Stimulated activated CD4-positive, alpha-beta T cell treated with anti-CD3 and anti-CD28 coated beads, Interleukin-4, amount 100 ng/mL, for 24 hours (primary cell): Measurements from ENCODE around the gene TOR1AIP2.
"Not testable (repeated sequence)": the region's sequence is repeated elsewhere in the genome, so short reads cannot be mapped to it uniquely, and the experiment has no call there.

ENCODE experiments used
- DNase-seq: peaks from one replicate; pipeline ENCODE4 v3.0.0-alpha.2; 2020

The TOR1AIP2 gene

DNA sequence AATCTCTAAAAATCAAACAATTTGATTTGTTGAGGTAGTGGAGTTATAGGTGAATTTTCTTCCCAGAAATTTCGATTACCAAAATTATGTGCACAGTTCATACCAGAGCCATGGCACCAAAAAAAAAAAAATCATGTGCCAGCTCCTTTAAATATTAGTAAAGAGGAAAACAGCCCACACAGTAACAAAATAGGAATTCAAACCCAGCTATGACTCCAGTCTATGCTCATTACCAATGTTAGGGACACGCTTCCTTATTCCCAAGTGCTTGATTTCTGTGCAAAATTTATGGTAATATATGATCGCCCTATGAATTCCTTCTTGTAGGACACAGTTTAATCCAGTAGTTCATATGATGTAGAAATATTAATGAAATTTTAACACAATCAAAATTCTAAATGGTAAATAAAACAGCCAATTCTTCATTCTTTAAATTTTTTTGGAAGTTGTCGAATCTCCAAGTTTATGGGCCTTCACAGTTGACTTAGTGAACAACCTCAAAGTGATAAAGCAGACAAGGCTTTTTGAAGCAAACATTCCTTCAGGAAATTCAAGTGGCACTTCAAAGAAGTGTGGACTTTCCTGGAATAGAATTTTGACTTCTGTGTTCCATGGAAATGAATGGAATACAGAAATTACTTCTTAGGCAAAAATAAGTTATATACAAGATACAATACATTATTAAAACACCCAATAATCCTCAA lies 1.9 kb downstream of the TOR1AIP2 start:
- no peak for DNase-seq

DNA sequence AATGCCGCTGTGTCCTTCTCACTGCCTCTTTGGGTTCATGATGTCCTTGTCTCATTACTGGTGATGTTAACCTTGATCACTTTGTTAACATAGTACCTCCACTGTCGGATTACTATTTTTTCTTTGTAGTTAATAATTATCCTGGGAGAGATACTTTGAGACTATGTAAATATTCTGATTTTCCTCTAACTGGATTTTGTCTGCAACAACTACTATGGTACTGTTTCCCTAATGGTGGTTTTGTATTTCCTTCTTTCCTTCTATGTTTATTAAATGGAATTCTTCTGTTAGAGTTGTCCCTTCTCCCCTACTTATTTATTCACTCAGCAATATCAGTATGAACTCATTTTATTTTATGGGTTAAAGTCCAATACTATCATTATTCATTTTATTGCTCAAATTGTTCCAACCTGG lies 4.2 kb downstream of the TOR1AIP2 start:
- DNase-seq, result no peak

- no peak for DNase-seq
Measured at GRCh38 chr1:179872558-179872957, 5.0 kb downstream of the TOR1AIP2 start.

GRCh38 chr1:179871940-179872339 lies 5.7 kb downstream of the TOR1AIP2 start:
- no peak for DNase-seq

DNA sequence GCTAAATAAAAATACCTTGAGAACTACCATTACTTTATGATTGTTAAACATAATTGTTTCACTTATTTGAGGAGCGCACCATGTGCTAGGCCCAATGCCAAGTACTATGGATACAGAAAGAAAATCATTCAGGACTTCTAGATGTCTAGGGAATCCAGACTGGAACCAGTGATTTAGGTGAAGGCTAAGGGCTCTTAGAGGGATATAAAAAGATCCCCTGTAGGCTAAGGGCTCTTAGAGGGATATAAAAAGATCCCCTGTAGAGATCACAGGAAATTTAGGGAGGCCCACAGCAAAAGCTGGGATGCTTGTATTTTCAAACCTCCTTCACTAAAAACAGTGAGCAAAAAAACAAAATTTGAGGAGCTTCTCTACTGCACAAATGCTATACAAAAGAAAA lies 6.7 kb downstream of the TOR1AIP2 start:
- no peak for DNase-seq

DNA sequence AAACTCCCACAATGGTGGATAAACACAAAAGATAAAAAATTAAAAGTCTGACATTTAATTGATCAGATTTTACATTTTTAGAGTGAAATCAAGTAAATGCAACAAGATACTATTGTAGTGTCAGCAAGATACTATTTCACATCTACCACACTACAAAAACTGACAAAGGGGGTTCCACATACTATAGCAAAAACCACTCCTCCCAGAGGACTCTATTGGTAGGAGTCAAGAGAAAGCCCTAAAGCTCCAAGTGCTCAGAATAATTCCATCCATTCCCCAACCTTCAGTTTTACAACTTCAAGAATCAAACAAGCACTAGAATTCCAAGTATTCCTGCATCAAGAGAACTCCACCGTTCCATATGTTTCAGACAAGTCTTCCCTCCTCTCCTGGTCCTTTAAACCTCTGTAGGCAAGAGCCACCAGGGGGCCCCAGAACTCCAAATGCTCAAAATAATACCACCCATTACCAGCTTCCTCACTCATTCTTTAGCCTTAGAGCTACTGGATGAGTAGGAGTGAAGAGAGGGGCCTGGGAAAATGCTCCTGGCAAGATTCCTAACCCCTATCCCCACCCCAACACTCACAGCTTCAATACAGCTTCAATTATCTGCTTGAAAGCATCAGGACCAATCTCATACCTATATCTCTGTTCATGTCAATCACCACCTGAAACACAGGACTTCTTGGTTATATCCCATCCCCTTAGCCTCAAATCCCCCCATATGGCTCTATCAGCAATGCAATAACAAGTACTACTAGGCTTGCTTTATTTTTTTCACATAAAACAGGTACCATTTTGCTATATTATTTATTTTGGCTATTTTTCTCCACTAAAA lies 9.9 kb downstream of the TOR1AIP2 start:
- peak; percentile 39 for DNase-seq

DNA sequence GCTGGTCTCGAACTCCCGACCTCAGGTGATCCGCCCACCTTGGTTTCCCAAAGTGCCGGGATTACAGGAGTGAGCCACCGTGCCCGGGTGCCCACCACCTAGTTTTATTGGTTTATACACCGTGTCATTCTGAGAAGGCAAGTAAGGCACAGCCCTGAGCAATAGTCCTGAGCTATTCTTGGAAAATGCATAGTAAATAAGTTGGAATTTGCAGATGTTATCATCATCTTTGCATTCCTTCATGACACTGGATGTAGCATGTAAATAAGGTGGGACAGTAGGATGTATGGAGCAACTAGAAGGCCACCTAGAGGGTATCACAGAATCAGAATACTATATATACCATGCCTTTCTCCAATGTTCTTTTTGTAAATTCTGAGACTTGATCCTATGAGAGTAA lies 11.0 kb downstream of the TOR1AIP2 start:
- no peak for DNase-seq

- no peak for DNase-seq
Measured at GRCh38 chr1:179865377-179865776, 12.2 kb downstream of the TOR1AIP2 start.

DNA sequence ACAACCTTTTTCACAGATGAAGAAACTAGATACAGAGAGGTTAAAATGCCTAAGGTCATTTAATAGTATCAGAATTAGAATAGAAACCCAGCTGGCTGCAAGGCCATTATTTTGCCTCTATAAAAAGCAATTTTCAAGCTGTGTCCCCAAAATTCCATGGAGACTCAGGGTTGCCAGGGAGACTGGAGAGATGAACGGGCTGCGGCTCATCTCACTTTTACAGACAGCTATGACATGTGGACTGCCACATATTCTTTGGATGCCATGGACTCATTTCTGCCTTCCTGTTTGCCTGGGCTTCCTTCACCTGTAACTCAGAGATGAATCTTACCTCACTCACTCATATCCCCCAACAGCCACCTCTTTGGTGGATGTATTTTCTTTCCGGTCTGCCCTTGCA lies 17.0 kb downstream of the TOR1AIP2 start:
- DNase-seq, result no peak

DNA sequence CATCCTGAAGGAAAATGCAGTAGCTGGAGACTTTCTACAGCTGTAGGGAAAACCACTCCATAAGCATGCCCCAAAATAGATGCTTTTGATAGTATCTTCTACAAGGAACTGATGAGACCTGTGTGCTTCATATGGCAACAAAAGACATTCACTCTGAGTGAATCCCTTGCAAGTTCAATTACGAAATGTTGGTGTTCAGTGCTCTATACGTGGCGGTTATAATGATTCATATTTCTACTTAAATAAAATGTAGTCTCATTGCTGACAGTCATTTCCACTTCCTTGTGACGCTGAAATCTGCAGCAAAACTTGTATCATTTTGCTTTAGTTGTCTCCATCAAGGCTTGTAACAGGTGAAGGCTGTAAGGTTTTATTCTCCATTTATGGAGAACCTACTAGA lies 20.6 kb downstream of the TOR1AIP2 start:
- no peak for DNase-seq

- DNase-seq, result no peak
Measured at GRCh38 chr1:179856296-179856695, 21.3 kb downstream of the TOR1AIP2 start.

GRCh38 chr1:179855831-179856230 lies 21.8 kb downstream of the TOR1AIP2 start:
- not testable (repeated sequence) for DNase-seq

DNA sequence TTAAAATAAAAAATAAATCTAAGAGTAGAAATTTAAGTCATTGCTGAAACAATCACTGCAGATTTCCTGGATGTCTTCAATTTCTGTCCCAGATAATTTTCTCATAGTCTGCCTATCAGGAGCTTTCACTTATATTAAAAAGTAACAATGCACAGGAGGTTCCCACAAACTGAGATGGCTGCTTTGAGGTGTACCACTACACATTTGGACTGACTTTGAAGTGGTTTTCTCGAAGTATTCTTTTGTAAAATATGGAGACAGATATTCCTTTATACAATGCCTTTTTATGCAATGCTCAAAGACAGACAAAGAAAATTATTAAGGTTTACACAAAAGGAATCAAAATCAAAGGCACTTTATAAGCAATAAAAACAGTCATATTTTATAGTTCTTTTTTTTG lies 24.5 kb downstream of the TOR1AIP2 start:
- no peak for DNase-seq

DNA sequence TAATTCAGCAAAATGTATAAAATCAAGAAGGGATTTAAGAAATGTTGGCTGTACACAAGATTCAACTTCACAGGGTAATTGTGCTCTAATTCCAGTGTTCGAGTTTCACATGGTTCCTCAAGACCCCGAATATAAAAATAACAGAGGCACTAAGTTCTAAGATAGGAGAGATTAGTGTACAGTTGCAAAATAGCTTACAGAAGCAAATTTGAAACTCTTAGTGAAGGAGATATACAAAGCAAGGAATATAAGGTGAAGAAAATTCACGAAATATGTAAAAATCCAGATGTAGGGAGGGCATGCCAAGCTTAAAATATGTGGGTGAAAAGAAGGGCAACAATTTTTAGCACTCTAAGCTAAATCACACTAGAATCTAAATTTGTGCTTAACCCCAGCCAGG lies 29.4 kb downstream of the TOR1AIP2 start:
- DNase-seq, result no peak

- no peak for DNase-seq
Measured at GRCh38 chr1:179840107-179840506, 37.5 kb downstream of the TOR1AIP2 start.

DNA sequence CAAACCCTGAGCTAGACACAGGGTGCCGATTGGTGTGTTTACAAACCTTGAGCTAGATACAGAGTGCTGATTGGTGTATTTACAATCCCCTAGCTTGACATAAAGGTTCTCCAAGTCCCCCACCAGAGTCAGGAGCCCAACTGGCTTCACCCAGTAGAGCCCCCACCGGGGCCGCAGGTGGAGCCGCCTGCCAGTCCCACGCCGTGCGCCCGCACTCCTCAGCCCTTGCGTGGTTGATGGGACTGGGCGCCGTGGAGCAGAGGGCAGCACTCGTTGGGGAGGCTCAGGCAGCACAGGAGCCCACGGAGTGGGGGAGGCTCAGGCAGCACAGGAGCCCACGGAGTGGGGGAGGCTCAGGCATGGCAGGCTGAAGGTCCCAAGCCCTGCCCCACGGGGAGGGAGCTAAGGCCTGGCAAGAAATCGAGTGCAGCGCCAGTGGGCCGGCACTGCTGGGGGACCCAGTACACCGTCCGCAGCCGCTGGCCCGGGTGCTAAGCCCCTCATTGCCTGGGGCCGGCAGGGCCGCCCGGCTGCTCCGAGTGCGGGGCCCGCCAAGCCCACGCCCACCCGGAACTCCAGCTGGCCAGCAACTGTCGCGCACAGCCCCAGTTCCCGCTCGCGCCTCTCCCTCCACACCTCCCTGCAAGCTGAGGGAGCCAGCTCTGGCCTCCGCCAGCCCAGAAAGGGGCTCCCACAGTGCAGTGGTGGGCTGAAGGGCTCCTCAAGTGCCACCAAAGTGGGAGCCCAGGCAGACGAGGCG lies 40.7 kb downstream of the TOR1AIP2 start:
- DNase-seq, result not testable (repeated sequence)

- no peak for DNase-seq
Measured at GRCh38 chr1:179831852-179832699, 45.5 kb downstream of the TOR1AIP2 start.

DNA sequence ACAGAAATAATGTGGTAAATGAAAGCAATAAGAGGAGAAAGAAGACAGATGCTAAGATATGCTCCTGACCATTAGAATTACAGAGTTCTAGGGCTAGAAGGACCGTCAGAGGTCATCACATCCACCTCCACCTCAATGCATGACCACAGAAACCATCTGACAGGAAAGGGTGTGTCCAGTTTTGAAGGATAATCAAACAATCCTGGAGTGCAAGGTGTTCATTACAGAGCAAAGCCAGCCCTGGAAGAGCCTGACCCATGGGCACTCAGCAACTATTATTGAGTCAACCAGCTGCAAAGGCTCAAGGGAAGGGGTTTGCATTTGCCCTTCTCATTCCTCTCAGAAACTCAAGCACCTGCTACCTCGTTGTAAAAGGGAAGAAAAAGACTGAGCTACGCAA lies 46.4 kb downstream of the TOR1AIP2 start:
- no peak for DNase-seq

- DNase-seq, result no peak
Measured at GRCh38 chr1:179828554-179829110, 49.0 kb downstream of the TOR1AIP2 start.

DNA sequence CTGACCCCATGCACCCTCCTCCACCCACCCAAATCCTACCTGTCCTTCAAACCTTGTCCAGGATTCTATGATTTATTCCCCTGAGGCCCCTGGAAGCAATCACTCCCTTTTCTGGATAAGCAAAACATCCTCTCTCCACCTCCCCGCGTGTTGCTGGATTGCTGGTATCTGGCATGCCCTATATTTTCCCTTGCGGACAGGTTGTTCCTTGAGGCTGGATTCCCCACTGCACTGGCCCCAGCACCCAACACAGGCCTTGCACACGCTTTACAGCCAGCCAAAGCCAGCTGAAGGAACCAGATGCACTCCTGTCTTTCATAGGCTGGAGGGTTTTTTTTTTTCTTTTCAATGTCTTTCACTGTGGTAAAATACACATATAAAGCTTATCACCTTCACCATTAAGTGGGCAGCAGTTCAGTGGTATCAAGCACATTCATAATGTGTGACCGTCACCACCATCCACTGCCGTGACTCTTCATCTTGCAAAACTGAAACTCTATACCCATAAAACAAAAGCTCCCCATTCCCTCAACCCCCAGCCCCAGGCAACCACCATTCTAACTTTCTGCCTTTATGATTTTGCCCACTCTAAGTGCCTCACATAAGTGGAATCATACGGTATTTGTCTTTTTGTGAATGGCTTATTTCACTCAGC lies 50.9 kb downstream of the TOR1AIP2 start:
- no peak for DNase-seq

DNA sequence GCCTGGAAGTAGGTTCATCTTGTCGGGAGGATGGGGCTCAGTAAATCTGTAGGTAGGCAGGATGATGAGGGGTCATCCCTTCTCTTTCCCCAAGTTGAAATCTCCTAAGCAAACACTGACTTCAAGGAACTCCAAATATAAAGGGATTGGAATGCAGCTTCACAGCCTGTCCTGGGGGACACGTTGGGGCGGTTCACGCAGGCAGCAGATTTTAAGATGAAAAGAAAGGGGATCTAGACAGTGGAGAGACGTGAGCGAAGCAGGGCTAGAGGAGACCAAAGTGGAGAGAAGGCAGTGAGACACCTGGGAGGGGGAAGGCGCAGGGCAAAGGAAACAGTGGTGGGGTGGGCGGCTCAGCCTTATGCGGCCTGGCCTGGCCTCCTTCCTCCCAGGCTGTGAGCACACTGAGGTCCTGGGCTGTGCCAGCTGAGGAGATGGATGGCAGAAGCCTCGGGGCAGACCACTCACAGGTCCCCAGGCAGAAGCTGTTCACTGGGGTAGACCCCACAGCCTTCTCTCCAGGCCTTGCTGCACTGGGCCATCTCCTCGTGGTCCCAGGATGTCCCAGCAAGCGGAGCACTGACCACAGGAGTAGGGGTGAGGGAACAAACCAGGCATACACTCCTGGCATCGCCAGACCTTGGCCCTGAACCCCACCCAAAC lies 51.7 kb downstream of the TOR1AIP2 start:
- DNase-seq, result no peak
